ENCODE data around the gene CREG1. TPM values are rescaled to one million over a fixed set of nuclear protein-coding genes. Genes with fewer than 3 reads are reported as not detected.
A peak's percentile ranks its signal among the peaks of the same experiment; 100 is the strongest.

The CREG1 gene
- total RNA-seq, 4 donors from 2014 or later = 110 to 247 (median 187) TPM

DNA sequence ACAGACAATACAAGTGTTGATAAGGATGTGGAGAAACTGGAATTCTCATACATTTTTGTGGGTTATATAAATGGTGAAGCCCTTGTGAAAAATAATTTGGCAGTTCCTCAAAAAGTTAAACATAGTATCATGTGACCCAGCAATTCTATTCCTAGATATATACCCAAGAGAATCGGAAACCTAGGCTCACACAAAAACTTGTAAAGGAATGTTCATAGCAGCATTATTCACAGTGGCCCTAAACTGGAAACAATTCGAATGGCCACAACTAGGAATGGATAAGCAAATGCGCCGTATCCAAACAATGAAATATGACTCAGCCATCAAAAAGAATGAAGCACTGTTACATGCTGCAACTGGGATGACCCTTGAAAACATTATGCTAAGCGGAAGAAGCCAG is 31.3 kb downstream of the CREG1 start:
- no peak for ATAC-seq
- Histone ChIP-seq H3K27ac (no peak overlapping the region), H3K4me3 (no peak overlapping the region), H3K9me3 (peaks cover 0 to 9% (median 0%) of the 10 kb centered on the region in 3 donors), H3K27me3 (peaks cover 4% of the 10 kb centered on the region), H3K4me1 (no peaks in the 10 kb centered on the region), H3K36me3 (no peaks in the 10 kb centered on the region)
- TF ChIP-seq CTCF (IDR thresholded peaks at IDR 0.05) = no peak
- no peak for TF ChIP-seq POLR2AphosphoS5 (IDR thresholded peaks at IDR 0.05)
- TF ChIP-seq EP300 (IDR thresholded peaks at IDR 0.05) = no peak
- TF ChIP-seq POLR2A (IDR thresholded peaks at IDR 0.05) = no peak
- 82 to 86% methylated on average over 5 of the region's 5 CpGs for WGBS, 2 donors (ENCODE audit: low coverage in 1 of 2)

DNA sequence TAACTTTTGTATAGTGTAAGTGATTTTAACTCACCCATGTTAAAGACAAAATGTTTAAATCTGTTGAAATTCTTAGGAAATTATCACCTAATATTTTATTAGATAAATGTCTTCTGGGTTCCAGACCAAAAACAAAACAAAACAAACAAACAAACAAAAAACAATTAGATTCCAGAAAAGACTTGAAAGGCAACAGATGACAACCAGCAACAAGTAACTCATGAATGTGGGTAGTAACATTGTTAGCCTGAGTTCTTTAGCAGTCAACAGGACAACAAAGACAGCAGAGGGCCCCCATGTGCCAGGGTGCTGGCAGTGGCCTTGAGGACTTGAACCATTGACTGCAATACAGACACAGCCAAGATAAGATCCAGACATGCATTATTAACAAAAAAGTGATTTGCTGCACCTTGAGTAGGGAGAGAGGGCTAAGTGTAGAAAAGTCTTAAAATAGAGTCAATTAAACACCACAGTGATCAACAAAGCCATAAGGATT is 32.8 kb downstream of the CREG1 start:
- ATAC-seq = no peak
- Histone ChIP-seq H3K36me3 (no peaks in the 10 kb centered on the region), H3K4me3 (no peak overlapping the region), H3K27ac (no peak overlapping the region), H3K27me3 (peaks cover 8% of the 10 kb centered on the region), H3K9me3 (peaks cover 0 to 9% (median 0%) of the 10 kb centered on the region in 3 donors), H3K4me1 (no peaks in the 10 kb centered on the region)
- no peak for TF ChIP-seq EP300 (IDR thresholded peaks at IDR 0.05)
- no peak for TF ChIP-seq POLR2AphosphoS5 (IDR thresholded peaks at IDR 0.05)
- TF ChIP-seq POLR2A (IDR thresholded peaks at IDR 0.05) = no peak
- no peak for TF ChIP-seq CTCF (IDR thresholded peaks at IDR 0.05)

DNA sequence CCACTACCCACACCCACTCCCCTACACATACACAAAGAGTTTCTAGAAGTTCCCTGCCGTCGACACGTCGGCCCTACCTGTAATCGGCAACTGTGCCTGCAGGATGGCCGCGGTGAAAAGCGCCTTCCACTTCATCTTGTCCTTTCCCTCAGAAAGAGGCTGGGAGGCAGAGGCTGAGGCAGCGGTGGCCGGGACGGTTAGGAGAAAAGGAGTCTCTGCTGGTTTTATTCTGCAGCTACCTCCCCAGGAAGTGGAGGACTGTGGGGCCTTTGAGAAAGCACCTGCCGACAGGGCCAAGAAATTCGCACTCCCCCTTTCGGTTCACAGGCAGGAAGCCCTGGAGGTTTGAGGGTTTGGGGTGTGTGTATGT is 35.2 kb downstream of the CREG1 start, which contains the start of gene CD247:
Gene CD247 (minus strand): TSS at position 199 of the 370 bp plus-strand sequence. CDS start 64 bp downstream, at position 135.
- H3K4me3 ChIP-seq = peak within 1 kb of the TSS in 1 of 2 donors; percentile 13

GRCh38 chr1:167517535-167518330 is 35.8 kb downstream of the CREG1 start:
- peaks cover 25% of the 10 kb centered on the region for H3K27me3 ChIP-seq
- WGBS, 2 donors (ENCODE audit: low coverage in 1 of 2) = 78 to 94% methylated on average over 10 to 11 of the region's 30 CpGs

More for the DNA sequence above, 35.2 kb downstream of the CREG1 start, which contains the start of gene CD247:
- ATAC-seq = no peak
- Histone ChIP-seq H3K27ac (no peak within 1 kb of the TSS), H3K4me1 (no peaks in the 10 kb centered on the region), H3K27me3 (peaks cover 25% of the 10 kb centered on the region), H3K9me3 (no peaks in the 10 kb centered on the region), H3K36me3 (no peaks in the 10 kb centered on the region)
- WGBS, 2 donors (ENCODE audit: low coverage in 1 of 2) = 60 to 89% methylated on average over 3 of the region's 14 CpGs
- TF ChIP-seq POLR2AphosphoS5 (IDR thresholded peaks at IDR 0.05) (no peak), EP300 (IDR thresholded peaks at IDR 0.05) (no peak), CTCF (IDR thresholded peaks at IDR 0.05) (no peak), POLR2A (IDR thresholded peaks at IDR 0.05) (no peak)

More at GRCh38 chr1:167517535-167518330, 35.8 kb downstream of the CREG1 start:
- no peak for ATAC-seq
- no peak overlapping the region for H3K27ac ChIP-seq
- no peaks in the 10 kb centered on the region for H3K9me3 ChIP-seq
- no peaks in the 10 kb centered on the region for H3K36me3 ChIP-seq
- TF ChIP-seq CTCF (IDR thresholded peaks at IDR 0.05) = no peak
- TF ChIP-seq POLR2AphosphoS5 (IDR thresholded peaks at IDR 0.05) = no peak
- no peak for TF ChIP-seq POLR2A (IDR thresholded peaks at IDR 0.05)
- no peak for TF ChIP-seq EP300 (IDR thresholded peaks at IDR 0.05)
- H3K4me1 ChIP-seq = no peaks in the 10 kb centered on the region
- H3K4me3 ChIP-seq = peak overlapping the region in 1 of 2 donors; percentile 13

Measured in gastroesophageal sphincter (tissue), 4 donors.